DOHH2 (cell line): Measurements from ENCODE around the gene LRRC59.

Experiments
- EZH2phosphoT487 ChIP-seq: fragments of 200-600 bp; sonication (generic); IDR thresholded peaks from 2 replicates; pipeline ENCODE4 v1.6.1; 2017; ENCODE audit warnings: borderline replicate concordance, mild to moderate bottlenecking, antibody characterized with exemption, low read length, moderate library complexity, mixed read lengths
- TF ChIP-seq, protein P1 (sequence below): fragments of 200-600 bp; sonication (generic); IDR thresholded peaks from one replicate; pipeline ENCODE4 v1.5.1; 2014; ENCODE audit warnings: antibody characterized with exemption, mild to moderate bottlenecking, low read depth, low read length; ENCODE audit not compliant: poor library complexity, severe bottlenecking

DNA sequence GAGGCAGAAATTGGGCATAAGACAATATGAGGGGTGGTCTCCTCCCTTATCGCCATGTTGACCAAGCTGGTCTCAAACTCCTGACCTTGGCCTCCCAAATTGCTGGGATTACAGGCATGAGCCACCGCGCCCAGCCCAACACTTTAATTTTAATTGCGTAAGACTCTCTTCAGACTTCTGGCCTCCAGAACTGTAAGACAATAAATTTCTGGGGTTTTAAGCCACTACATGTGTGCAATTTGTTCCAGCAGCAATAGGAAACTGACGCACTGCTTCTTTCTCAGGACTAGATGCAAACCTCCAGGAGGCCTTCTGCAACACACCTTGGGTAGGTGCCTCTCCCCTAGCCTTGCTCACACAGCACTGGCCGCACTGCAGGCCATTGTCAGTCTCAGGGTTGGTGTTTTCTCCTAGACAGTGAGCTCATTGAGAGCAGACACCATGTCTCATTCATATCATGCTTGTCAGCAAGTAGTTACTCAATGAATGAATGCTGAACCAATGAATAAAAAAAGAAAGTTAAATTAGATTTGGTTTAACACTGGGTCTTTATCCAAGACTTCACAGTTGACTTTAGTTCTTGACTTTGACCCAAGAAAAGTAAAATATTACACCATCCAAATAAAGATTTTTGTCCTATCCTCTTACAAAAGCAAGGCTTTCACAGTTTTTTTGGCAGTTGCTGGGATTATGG, 23.2 kb upstream of the LRRC59 start:
- TF ChIP-seq, protein P1, sequence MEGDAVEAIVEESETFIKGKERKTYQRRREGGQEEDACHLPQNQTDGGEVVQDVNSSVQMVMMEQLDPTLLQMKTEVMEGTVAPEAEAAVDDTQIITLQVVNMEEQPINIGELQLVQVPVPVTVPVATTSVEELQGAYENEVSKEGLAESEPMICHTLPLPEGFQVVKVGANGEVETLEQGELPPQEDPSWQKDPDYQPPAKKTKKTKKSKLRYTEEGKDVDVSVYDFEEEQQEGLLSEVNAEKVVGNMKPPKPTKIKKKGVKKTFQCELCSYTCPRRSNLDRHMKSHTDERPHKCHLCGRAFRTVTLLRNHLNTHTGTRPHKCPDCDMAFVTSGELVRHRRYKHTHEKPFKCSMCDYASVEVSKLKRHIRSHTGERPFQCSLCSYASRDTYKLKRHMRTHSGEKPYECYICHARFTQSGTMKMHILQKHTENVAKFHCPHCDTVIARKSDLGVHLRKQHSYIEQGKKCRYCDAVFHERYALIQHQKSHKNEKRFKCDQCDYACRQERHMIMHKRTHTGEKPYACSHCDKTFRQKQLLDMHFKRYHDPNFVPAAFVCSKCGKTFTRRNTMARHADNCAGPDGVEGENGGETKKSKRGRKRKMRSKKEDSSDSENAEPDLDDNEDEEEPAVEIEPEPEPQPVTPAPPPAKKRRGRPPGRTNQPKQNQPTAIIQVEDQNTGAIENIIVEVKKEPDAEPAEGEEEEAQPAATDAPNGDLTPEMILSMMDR, result no peak
- no peak for TF ChIP-seq EZH2phosphoT487
